Smooth muscle cell of the umbilical artery (primary cell): ENCODE results near the gene MYRIP. TPM values are rescaled to one million over a fixed set of nuclear protein-coding genes. Genes with fewer than 3 reads are reported as not detected.

Source experiments
- total RNA-seq: library from RNA; depleted of rRNA; stranded (reverse); fragments of >200 nt; gene quantifications from 2 replicates; pipeline ENCODE4 v1.2.3, GENCODE V29; 2014

MYRIP gene
- 0.05 TPM in 1 of 2 replicates, not detected in the other for total RNA-seq

GRCh38 chr3:39809181-39809994, at the start of gene MYRIP:
Gene MYRIP (plus strand): TSS chr3:39809609. CDS start chr3:39900817, 91,208 bp downstream.

GRCh38 chr3:40309418-40309924, 500.1 kb downstream of the MYRIP start, which contains the start of gene EIF1B:
Gene EIF1B (plus strand): TSS chr3:40309707. CDS start chr3:40309942, 235 bp downstream.

